ENCODE results near the gene HCRT.
"Not testable (repeated sequence)": the region's sequence is repeated elsewhere in the genome, so short reads cannot be mapped to it uniquely, and the experiment has no call there.

The HCRT gene, protein sequence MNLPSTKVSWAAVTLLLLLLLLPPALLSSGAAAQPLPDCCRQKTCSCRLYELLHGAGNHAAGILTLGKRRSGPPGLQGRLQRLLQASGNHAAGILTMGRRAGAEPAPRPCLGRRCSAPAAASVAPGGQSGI

GRCh38 chr17:42184713-42185620, at the start of gene HCRT:
TSS of gene HCRT (minus strand) at chr17:42185452. CDS start at chr17:42185365, 87 bp downstream.
- Histone ChIP-seq H3K9me3 (no peaks in the 10 kb centered on the region), H3K36me3 (replicated peaks) (no peaks in the 10 kb centered on the region), H3K4me3 (peak within 1 kb of the TSS; percentile 36; the same call in 1 of the 2 replicates), H3K4me1 (peaks cover 16% of the 10 kb centered on the region), H3K27me3 (ENCODE audit: low read depth) (peaks cover 13% of the 10 kb centered on the region)
- no peak for DNase-seq (ENCODE audit: low spot score in 2 of 2)
- in situ Hi-C loops (cut with MboI; ENCODE audit: low sequenced_read_pairs) = no loop called here

DNA sequence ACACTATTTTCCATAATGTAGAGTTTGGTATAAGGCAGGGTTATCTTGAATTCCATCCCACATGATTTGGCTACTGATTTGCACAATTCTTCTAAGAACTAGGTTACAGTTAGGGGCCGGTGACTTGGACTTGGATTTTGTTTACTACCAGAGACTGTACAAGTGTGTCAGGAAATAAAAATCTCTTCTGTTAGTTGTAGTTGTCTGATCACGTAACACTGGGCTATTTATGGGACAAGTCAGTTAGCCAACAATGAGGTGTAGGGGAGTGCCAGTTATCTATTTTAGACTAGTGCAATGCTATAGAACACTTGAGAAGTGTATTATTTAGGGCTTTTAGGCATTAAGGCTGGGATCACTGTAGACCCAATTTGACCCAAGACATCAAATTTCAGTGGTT, 48.7 kb upstream of the HCRT start:
- no peak for DNase-seq (ENCODE audit: low spot score in 2 of 2)
- Histone ChIP-seq H3K4me3 (no peak overlapping the region), H3K4me1 (no peaks in the 10 kb centered on the region), H3K9me3 (no peaks in the 10 kb centered on the region), H3K36me3 (replicated peaks) (no peaks in the 10 kb centered on the region; the same call in 1 of the 2 replicates), H3K27me3 (ENCODE audit: low read depth) (no peaks in the 10 kb centered on the region)
- in situ Hi-C loops (cut with MboI; ENCODE audit: low sequenced_read_pairs) = no loop called here

DNA sequence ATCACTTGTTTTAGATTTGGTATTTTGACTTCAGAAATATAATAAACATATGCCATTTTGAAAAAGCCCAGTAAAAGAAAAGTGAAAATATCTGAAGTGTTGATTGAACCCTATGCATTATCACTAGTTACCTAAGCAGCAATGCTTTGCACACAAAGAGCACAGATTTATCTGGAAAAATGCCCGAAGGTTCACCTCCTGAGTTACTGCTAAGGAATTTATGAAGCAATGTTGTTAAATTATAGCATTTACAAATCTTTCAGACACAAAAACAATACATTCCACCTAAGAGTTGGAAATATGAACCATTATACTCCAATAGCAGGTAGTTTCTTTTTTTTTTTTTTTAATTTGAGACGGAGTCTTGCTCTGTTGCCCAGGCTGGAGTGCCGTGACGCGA, 47.9 kb upstream of the HCRT start:
- in situ Hi-C loops (cut with MboI; ENCODE audit: low sequenced_read_pairs) = no loop called here

DNA sequence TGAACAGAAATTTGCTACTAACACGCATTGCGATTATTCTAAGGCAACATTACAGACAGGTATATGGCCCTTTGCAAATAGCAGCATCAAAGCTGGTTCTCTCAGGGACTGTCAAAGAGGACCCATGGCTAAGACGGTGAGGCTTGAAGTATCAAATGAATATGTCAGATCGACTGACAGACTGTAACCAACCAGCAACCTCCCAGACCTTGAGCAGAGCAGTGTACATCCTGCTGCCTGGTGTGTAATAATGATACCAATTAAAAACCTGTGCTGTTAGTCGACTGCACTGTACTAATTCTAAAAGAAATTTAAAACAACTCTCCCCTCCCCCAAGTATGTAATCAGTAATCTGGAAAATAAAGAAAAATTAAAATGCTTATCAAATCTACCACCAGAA, 45.0 kb upstream of the HCRT start:
- Histone ChIP-seq H3K36me3 (replicated peaks) (no peaks in the 10 kb centered on the region; the same call in 1 of the 2 replicates), H3K9me3 (no peaks in the 10 kb centered on the region), H3K4me1 (no peaks in the 10 kb centered on the region), H3K27me3 (ENCODE audit: low read depth) (no peaks in the 10 kb centered on the region), H3K4me3 (no peak overlapping the region)
- no peak for DNase-seq (ENCODE audit: low spot score in 2 of 2)
- in situ Hi-C loops (cut with MboI; ENCODE audit: low sequenced_read_pairs) = no loop called here

More for the DNA sequence above, 47.9 kb upstream of the HCRT start:
- Histone ChIP-seq H3K36me3 (replicated peaks) (no peaks in the 10 kb centered on the region; the same call in 1 of the 2 replicates), H3K27me3 (ENCODE audit: low read depth) (no peaks in the 10 kb centered on the region), H3K4me1 (no peaks in the 10 kb centered on the region), H3K9me3 (no peaks in the 10 kb centered on the region), H3K4me3 (no peak overlapping the region)
- DNase-seq (ENCODE audit: low spot score in 2 of 2) = no peak

- H3K27me3 ChIP-seq (ENCODE audit: low read depth) = no peaks in the 10 kb centered on the region
- in situ Hi-C loops (cut with MboI; ENCODE audit: low sequenced_read_pairs) = no loop called here
- DNase-seq (ENCODE audit: low spot score in 2 of 2) = no peak
- H3K4me3 ChIP-seq = no peak overlapping the region
- peaks cover 2% of the 10 kb centered on the region for H3K36me3 ChIP-seq (replicated peaks)
- H3K4me1 ChIP-seq = no peaks in the 10 kb centered on the region
- H3K9me3 ChIP-seq = no peaks in the 10 kb centered on the region
Measured at GRCh38 chr17:42227849-42228700, 42.8 kb upstream of the HCRT start.

DNA sequence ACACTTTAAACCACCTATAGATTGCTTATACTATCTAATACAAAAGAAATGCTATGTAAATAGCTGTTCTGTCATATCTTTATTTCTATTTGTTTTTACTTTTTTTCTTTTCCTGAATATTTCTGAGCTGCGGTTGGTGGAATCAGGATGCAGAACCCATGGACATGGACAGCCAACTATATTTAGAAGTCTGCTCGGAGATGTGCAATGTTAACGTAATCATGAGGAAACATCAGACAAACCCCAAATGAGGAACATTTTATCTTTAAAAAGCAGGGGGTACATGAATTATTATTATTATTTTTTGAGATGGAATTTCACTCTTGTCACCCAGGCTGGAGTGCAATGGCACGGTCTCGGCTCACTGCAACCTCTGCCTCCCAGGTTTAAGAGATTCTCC, 40.4 kb upstream of the HCRT start:
- no peak for DNase-seq (ENCODE audit: low spot score in 2 of 2)
- Histone ChIP-seq H3K4me3 (no peak overlapping the region), H3K9me3 (no peaks in the 10 kb centered on the region), H3K4me1 (no peaks in the 10 kb centered on the region), H3K36me3 (replicated peaks) (peaks cover 14% of the 10 kb centered on the region), H3K27me3 (ENCODE audit: low read depth) (no peaks in the 10 kb centered on the region)
- in situ Hi-C loops (cut with MboI; ENCODE audit: low sequenced_read_pairs) = no loop called here

DNA sequence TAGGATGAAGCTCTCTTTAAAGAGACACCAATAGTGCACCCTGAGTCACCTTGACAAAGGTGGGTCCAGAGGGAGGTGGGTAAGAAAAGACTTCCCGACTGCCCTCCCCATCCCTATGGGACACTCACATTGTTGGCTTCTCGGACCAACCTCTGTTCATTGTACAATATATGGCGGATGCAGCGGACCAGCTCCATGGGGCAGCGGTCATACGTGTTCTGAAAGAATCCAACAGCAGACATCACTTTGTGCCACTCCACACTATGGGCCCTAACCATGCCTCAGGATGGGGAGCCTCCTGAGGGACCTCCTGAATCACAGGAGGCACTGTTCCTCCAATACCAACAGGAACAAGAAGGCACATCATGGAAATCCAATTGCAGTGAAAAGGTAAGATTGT, 39.4 kb upstream of the HCRT start:
- H3K9me3 ChIP-seq = no peaks in the 10 kb centered on the region
- in situ Hi-C loops (cut with MboI; ENCODE audit: low sequenced_read_pairs) = no loop called here
- no peaks in the 10 kb centered on the region for H3K4me1 ChIP-seq
- DNase-seq (ENCODE audit: low spot score in 2 of 2) = no peak
- no peak overlapping the region for H3K4me3 ChIP-seq
- peaks cover 14% of the 10 kb centered on the region for H3K36me3 ChIP-seq (replicated peaks)
- no peaks in the 10 kb centered on the region for H3K27me3 ChIP-seq (ENCODE audit: low read depth)

GRCh38 chr17:42221886-42222745, 36.9 kb upstream of the HCRT start:
- H3K27me3 ChIP-seq (ENCODE audit: low read depth) = no peaks in the 10 kb centered on the region
- in situ Hi-C loops (cut with MboI; ENCODE audit: low sequenced_read_pairs) = no loop called here
- DNase-seq (ENCODE audit: low spot score in 2 of 2) = peak; percentile 17 to 54
- no peaks in the 10 kb centered on the region for H3K4me1 ChIP-seq
- H3K4me3 ChIP-seq = no peak overlapping the region
- H3K36me3 ChIP-seq (replicated peaks) = peaks cover 17% of the 10 kb centered on the region
- H3K9me3 ChIP-seq = no peaks in the 10 kb centered on the region

DNA sequence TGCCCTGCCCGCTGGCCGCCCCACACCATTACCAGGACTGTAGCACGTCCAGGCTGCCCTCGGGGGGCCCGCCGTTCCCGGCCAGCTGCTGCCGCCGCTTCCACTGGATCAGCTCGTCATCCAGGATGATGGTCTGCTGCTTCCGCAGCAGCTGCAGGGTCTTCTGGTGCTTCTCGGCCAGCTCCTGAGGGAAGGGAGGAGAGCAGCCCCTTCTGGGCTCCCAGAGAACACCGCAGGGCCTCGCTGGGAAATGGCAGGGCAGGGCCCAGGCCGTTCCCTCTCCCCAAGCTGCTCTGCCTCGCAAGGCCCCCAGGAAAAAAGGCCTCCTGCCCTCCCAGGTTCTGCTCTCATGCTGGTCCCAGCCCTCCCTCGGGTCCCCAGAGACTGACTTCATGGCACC, 34.0 kb upstream of the HCRT start:
- H3K9me3 ChIP-seq = not testable (repeated sequence)

DNA sequence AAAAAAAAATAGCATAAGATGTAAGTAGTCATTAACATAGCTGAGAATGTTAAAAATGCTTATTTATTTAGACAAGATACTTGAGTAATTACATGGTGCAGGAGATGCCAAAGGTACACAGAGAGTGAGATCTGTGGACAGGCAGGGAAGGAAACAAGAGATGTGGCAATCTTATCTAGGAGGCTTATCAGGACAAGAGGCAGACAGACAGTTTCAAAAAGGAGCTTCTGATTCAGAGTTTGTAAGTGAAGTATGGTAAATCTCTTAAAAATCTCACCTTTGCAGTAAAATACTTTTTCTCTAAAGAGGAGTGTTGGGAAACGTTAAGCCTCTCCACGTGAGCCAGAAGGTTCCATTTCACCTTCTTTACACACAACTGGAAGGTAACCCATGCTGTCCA, 28.9 kb upstream of the HCRT start:
- no peaks in the 10 kb centered on the region for H3K9me3 ChIP-seq
- in situ Hi-C loops (cut with MboI; ENCODE audit: low sequenced_read_pairs) = no loop called here
- H3K27me3 ChIP-seq (ENCODE audit: low read depth) = no peaks in the 10 kb centered on the region
- peaks cover 3% of the 10 kb centered on the region; the same call in 1 of the 2 replicates for H3K4me1 ChIP-seq
- DNase-seq (ENCODE audit: low spot score in 2 of 2) = no peak
- no peak overlapping the region for H3K4me3 ChIP-seq
- peaks cover 47% of the 10 kb centered on the region for H3K36me3 ChIP-seq (replicated peaks)

More for the DNA sequence above, 34.0 kb upstream of the HCRT start:
- H3K4me1 ChIP-seq; H3K4me3 ChIP-seq; H3K27me3 ChIP-seq (ENCODE audit: low read depth); DNase-seq (ENCODE audit: low spot score in 2 of 2); in situ Hi-C loops (cut with MboI; ENCODE audit: low sequenced_read_pairs): not testable (repeated sequence)
- peaks cover 32% of the 10 kb centered on the region for H3K36me3 ChIP-seq (replicated peaks)

DNA sequence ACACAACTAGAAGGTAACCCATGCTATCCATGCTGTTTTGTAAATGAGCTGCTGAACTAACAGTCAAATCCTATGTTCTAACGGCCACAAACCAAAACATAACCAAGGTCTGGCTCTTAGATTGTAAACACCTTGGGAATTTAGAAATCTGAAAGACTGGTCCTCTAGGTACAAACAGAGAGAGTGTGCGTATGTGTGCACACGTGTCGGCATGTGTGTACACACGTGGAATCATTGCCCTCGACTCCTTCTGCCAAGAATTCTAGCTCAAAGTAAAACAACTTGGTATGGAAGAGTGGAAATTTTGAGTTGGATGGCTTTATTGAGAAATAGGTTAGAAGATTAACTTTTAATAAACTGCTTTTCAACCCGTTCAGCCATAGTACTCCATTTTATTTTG, 27.1 kb upstream of the HCRT start:
- no peaks in the 10 kb centered on the region for H3K27me3 ChIP-seq (ENCODE audit: low read depth)
- in situ Hi-C loops (cut with MboI; ENCODE audit: low sequenced_read_pairs) = no loop called here
- no peak overlapping the region for H3K4me3 ChIP-seq
- H3K9me3 ChIP-seq = no peaks in the 10 kb centered on the region
- DNase-seq (ENCODE audit: low spot score in 2 of 2) = no peak
- H3K4me1 ChIP-seq = peaks cover 3% of the 10 kb centered on the region; the same call in 1 of the 2 replicates
- H3K36me3 ChIP-seq (replicated peaks) = peaks cover 47% of the 10 kb centered on the region

- DNase-seq (ENCODE audit: low spot score in 2 of 2); H3K27me3 ChIP-seq (ENCODE audit: low read depth); H3K4me3 ChIP-seq; H3K4me1 ChIP-seq; in situ Hi-C loops (cut with MboI; ENCODE audit: low sequenced_read_pairs); H3K9me3 ChIP-seq: not testable (repeated sequence)
- peaks cover 45% of the 10 kb centered on the region for H3K36me3 ChIP-seq (replicated peaks)
Measured at GRCh38 chr17:42211921-42212341, 26.7 kb upstream of the HCRT start.

DNA sequence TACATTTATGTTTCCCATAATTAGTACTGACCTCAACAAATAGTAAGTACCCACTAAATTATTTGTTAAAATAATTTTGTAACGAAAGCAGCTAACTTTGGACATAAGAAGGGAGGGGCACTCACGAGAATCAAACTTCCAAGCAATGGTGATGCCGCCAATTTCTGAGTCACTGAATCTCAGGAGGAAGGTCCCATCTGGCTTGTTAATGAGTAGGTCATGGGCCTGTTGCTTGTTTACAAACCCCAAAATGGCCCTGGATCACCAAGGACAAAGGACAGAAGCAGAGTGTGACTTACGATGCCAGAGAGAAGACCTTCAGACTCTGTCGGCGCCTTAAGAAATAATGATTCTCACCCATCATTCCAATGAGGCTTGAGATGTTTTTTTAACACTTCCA, 24.8 kb upstream of the HCRT start:
- Histone ChIP-seq H3K4me1 (peaks cover 3% of the 10 kb centered on the region; the same call in 1 of the 2 replicates), H3K4me3 (no peak overlapping the region), H3K9me3 (no peaks in the 10 kb centered on the region), H3K27me3 (ENCODE audit: low read depth) (no peaks in the 10 kb centered on the region), H3K36me3 (replicated peaks) (peaks cover 35% of the 10 kb centered on the region)
- in situ Hi-C loops (cut with MboI; ENCODE audit: low sequenced_read_pairs) = no loop called here
- DNase-seq (ENCODE audit: low spot score in 2 of 2) = no peak

Measured in HAP-1 (cell line).